Adrenal gland (tissue), 12 donors: ENCODE results near the gene ARHGEF17. TPM values are rescaled to one million over a fixed set of nuclear protein-coding genes. Genes with fewer than 3 reads are reported as not detected.

Experiments
- DNase-seq, 7 donors: peaks; one replicate each; pipeline ENCODE4 v3.0.0-alpha.2; 2019 to 2020
- H3K27ac ChIP-seq, 5 donors: fragments of 200-600 bp; sonication (generic) in 4 of 5; 1 replicate in 3 of 5; 2 replicates in 2 of 5; pipeline versions ENCODE4 v1.5.1 to v1.8.0; 2016 to 2020; ENCODE audit warnings: mild to moderate bottlenecking in 1 of 5
- H3K27me3 ChIP-seq: fragments of 200-600 bp; 2 replicates; pipeline ENCODE4 v1.8.0; 2021
- H3K36me3 ChIP-seq, 2 donors: fragments of 200-600 bp; replicated peaks in 1 of 2; 1 replicate in 1 of 2; 2 replicates in 1 of 2; pipeline versions ENCODE4 v1.5.1 to v1.8.0; 2018 to 2022
- H3K4me1 ChIP-seq, 2 donors: fragments of 200-600 bp; replicated peaks in 1 of 2; 1 replicate in 1 of 2; 2 replicates in 1 of 2; pipeline versions ENCODE4 v1.5.1 to v1.8.0; 2018 to 2021
- H3K4me3 ChIP-seq, 4 donors: fragments of 200-600 bp; sonication (generic) in 3 of 4; one replicate each; pipeline ENCODE4 v1.5.1; 2016 to 2018
- H3K9me3 ChIP-seq, 3 donors: fragments of 200-600 bp; sonication (generic) in 1 of 3; replicated peaks in 1 of 3; 1 replicate in 2 of 3; 2 replicates in 1 of 3; pipeline versions ENCODE4 v1.5.1 to v1.8.0; 2016 to 2021
- CTCF ChIP-seq, 6 experiments: fragments of 450-650 bp in 4 of 6; fragments of 200-600 bp in 2 of 6; sonication (generic) in 1 of 6; IDR thresholded peaks; 1 replicate in 5 of 6; 2 replicates in 1 of 6; pipeline versions ENCODE4 v1.5.1 to v1.8.0; 2016 to 2021; ENCODE audit warnings: antibody characterized with exemption in 6 of 6, mild to moderate bottlenecking in 2 of 6, moderate library complexity in 1 of 6
- POLR2A ChIP-seq, 2 donors: fragments of 450-650 bp; IDR thresholded peaks; one replicate each; pipeline ENCODE4 v1.6.1; 2017; ENCODE audit warnings: antibody characterized with exemption in 2 of 2, mild to moderate bottlenecking in 2 of 2, moderate library complexity in 1 of 2
- WGBS, 4 donors: extraction: QIAGEN DNeasy Blood & Tissue Kit in 2 of 4; methylation state at CpG; one replicate each; pipeline versions ENCODE4 v1.1.5 to v1.1.7; 2013 to 2017; 5-methylcytosine and 5-hydroxymethylcytosine counted together
- intact Hi-C, 2 donors: fragments of 100-400 bp; cut with DNase I; formaldehyde crosslinking; loops; one replicate each; pipeline versions ENCODE4 v1.14.1 to v1.15.0; 2022 to 2023
- polyA plus RNA-seq, 3 donors: library from polyadenylated mRNA; stranded (reverse); fragments of 200-250 nt in 2 of 3; fragments of 350-450 nt in 1 of 3; fragmentation: Illumina TruSeq in 1 of 3; extraction: RNeasy Lipid Tissue Mini Kit (QIAGEN cat#74804) in 1 of 3; gene quantifications; one replicate each; pipeline ENCODE4 v1.2.3, GENCODE V29; 2013 to 2014
- total RNA-seq, 9 donors: library from RNA; depleted of rRNA in 4 of 9; stranded (reverse); fragments of >200 nt in 4 of 9; fragments of 120-200 nt in 1 of 9; fragmentation: NEBNext Ultra II Directional in 1 of 9; extraction: Animal tissue kit (Norgen Biotek cat#: 25700) in 1 of 9; gene quantifications; one replicate each; pipeline versions ENCODE4 v1.1.0 to v1.2.4, GENCODE V29; 2013 to 2023
- donor health status: healthy with polysubstance abuse.
- donor health status: Bipolar disorder and iron deficiency.
- donor health status: DM: yes; HTN: yes; CAD: no.
- donor health status: DM: no; HTN: no; CAD: no.
- donor health status: DM: no; HTN: no; CAD: no.
- donor health status: DM: yes; HTN: yes; CAD: no.

Gene ARHGEF17
- total and polyA plus RNA-seq, 12 donors: 8.1 to 48.2 (median 20.4) TPM

GRCh38 chr11:73334384-73335203 is 26.5 kb downstream of the ARHGEF17 start:
- peak; percentile 63 to 87 (median 82) for DNase-seq
- intact Hi-C loops: loop anchor here (2.0 to 5.0 kb wide), 2 partner anchors 28 to 37 kb away; no protein-coding TSS in a partner anchor
- WGBS, 4 donors: 23 to 64% (median 37%) methylated on average over 1 to 6 of the region's 6 CpGs
- Histone ChIP-seq H3K9me3 (no peaks in the 10 kb centered on the region), H3K27me3 (no peaks in the 10 kb centered on the region), H3K4me3 (no peak overlapping the region), H3K4me1 (peaks cover 0 to 29% of the 10 kb centered on the region in 2 donors), H3K36me3 (no peaks in the 10 kb centered on the region), H3K27ac (peak overlapping the region in 2 of 5 donors; percentile 13 to 78)
- TF ChIP-seq CTCF (IDR thresholded peaks at IDR 0.05) (no peak), POLR2A (IDR thresholded peaks at IDR 0.05) (no peak)

- H3K27me3 ChIP-seq: no peaks in the 10 kb centered on the region
- H3K36me3 ChIP-seq: no peaks in the 10 kb centered on the region
- TF ChIP-seq POLR2A (IDR thresholded peaks at IDR 0.05) (no peak), CTCF (IDR thresholded peaks at IDR 0.05) (peak; percentile 87 to 99 (median 94))
- H3K4me3 ChIP-seq: no peak overlapping the region
- peak overlapping the region in 2 of 5 donors; percentile 3 to 78 for H3K27ac ChIP-seq
- intact Hi-C loops: loop anchor here (2.0 to 5.0 kb wide), 2 partner anchors 29 to 38 kb away; no protein-coding TSS in a partner anchor
- H3K4me1 ChIP-seq: peaks cover 0 to 21% of the 10 kb centered on the region in 2 donors
- WGBS, 4 donors: 10 to 14% (median 11%) methylated on average over 4 of the region's 4 CpGs
- H3K9me3 ChIP-seq: no peaks in the 10 kb centered on the region
- peak; percentile 73 to 94 (median 87) for DNase-seq
Measured at GRCh38 chr11:73335204-73335923, 27.3 kb downstream of the ARHGEF17 start.

- intact Hi-C loops: loop anchor here (5.0 kb wide), 1 partner anchor 41 kb away; no protein-coding TSS in a partner anchor
- TF ChIP-seq CTCF (IDR thresholded peaks at IDR 0.05) (no peak), POLR2A (IDR thresholded peaks at IDR 0.05) (no peak)
- no peak overlapping the region for H3K4me3 ChIP-seq
- H3K4me1 ChIP-seq: peaks cover 0 to 16% of the 10 kb centered on the region in 2 donors
- H3K27ac ChIP-seq: no peak overlapping the region
- H3K9me3 ChIP-seq: no peaks in the 10 kb centered on the region
- DNase-seq: no peak
- 79 to 86% (median 82%) methylated on average over 1 to 2 of the region's 2 CpGs for WGBS, 4 donors
- H3K36me3 ChIP-seq: no peaks in the 10 kb centered on the region
- H3K27me3 ChIP-seq: no peaks in the 10 kb centered on the region
Measured at GRCh38 chr11:73337846-73338245, 29.8 kb downstream of the ARHGEF17 start.

GRCh38 chr11:73338279-73338678 is 30.2 kb downstream of the ARHGEF17 start:
- 71 to 87% (median 76%) methylated on average over 4 of the region's 4 CpGs for WGBS, 4 donors
- Histone ChIP-seq H3K4me3 (no peak overlapping the region), H3K4me1 (peaks cover 4 to 20% of the 10 kb centered on the region in 2 donors), H3K36me3 (no peaks in the 10 kb centered on the region), H3K27ac (peak overlapping the region in 1 of 5 donors; percentile 31), H3K27me3 (no peaks in the 10 kb centered on the region), H3K9me3 (no peaks in the 10 kb centered on the region)
- intact Hi-C loops: loop anchor here (5.0 kb wide), 1 partner anchor 41 kb away; no protein-coding TSS in a partner anchor
- DNase-seq: no peak
- TF ChIP-seq CTCF (IDR thresholded peaks at IDR 0.05) (no peak), POLR2A (IDR thresholded peaks at IDR 0.05) (no peak)
